ENCODE measurements around the gene ATP12A.

ATP12A gene

GRCh38 chr13:24663586-24663985 lies 16.6 kb upstream of the ATP12A start:
- DNase-seq (ENCODE audit: low read depth): no peak

DNA sequence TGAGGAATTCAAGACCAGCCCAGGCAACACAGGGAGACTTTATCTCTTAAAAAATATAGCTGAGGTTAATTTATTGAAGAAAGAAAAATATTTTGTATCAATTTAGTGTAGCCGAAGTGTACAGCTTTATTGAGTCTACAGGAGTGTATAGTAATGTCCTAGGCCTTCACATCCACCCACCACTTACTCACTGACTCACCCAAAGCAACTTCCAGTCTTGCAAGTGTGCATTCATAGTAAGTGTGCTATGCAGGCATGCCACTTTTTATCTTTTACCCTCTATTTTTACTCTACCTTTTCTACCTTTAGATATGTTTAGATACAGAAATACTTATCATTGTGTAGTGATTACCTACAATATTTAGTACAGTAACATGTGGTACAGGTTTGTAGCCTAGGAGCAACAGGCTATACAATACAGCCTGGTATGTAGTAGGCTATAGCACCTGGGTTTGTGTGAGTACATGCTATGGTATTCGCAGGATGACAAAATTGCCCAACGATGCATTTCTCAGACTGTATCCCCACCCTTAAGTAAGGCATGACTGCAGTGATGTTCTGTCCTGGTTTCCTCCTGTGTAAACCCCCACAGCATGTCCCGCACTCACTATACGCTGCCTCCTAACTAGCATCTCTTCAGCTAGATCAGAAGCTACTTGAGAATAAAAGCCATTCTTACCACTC lies 15.3 kb upstream of the ATP12A start:
- no peak for DNase-seq (ENCODE audit: low read depth)

DNA sequence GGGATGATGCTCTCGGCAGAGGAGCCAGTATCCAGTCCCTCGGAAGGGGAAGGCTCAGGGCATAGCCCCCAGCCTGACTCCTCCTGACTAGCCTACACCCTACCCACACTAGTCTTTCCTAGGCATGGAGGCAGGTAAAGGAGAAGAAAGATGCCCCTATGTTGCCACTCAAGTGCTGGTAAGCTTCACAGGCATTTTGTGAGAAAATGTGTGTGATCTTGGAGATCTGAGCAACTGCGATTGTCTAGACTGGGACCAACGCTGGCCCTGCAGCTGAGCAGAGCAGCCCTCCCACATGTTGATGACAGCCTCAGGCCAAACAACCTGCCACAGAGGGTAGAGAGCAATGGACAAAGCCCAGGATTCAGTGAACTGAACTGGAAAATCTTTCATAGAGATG lies 11.7 kb upstream of the ATP12A start:
- no peak for DNase-seq (ENCODE audit: low read depth)

GRCh38 chr13:24668955-24669582 lies 11.1 kb upstream of the ATP12A start:
- DNase-seq (ENCODE audit: low read depth): no peak

DNA sequence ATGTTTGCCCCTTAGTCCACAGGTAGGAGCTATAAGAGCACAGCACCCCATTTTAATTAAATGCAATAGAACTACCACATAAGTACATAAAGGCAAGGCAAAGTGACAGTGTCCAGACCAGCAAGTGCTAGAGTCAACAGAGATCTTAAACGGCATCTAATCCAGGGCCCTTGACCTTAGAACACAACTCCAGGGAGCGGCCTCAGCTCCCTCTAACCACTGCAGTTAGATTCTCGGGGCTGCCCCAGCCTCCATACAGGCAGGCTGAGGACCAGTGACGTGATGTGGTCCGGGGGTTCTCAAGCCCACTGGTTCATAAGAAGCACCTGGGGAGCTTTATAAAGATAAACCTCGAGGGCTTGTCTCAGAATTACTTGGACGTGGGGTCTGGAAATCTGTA lies 10.0 kb upstream of the ATP12A start:
- DNase-seq (ENCODE audit: low read depth): no peak

GRCh38 chr13:24670961-24671381 lies 9.2 kb upstream of the ATP12A start:
- no peak for DNase-seq (ENCODE audit: low read depth)

GRCh38 chr13:24671386-24672113 lies 8.7 kb upstream of the ATP12A start:
- no peak for DNase-seq (ENCODE audit: low read depth)

GRCh38 chr13:24672141-24673132 lies 7.8 kb upstream of the ATP12A start:
- DNase-seq (ENCODE audit: low read depth): no peak

DNA sequence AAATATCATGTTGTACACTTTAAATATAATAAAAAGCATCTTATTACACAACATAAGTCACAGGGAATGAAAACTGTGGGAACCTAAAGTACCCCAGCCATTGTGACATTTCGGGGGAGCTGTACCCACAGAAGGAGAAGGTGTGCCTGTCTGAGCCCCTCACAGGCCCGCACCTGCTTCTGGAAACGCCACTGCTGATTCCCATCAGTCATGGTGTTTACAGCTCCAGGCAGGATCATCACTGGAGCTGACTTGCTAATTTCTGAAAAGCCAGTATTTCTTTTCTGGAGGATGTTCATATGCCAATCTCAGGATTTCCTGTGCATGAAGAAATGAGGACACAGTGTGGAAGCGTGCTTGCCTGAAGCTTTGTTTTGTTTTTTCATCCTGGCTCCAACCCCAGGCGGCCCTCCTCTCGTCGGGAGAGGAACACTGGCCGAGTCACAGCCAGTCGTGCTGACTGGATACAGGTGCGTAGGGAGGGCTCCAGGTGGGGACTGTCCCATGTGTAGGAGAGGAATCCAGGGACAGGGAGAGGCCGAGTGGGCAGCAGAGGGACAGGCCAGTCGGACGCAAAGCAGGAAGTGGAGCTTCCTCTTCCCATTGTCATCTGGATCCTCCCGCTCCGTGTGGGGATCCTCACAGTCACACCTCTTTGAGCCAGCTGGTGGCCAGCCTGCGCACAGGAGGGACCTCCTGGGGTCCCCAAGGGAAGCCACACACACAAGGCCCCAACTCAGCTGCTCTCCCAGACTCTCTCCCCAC lies 4.2 kb upstream of the ATP12A start:
- DNase-seq (ENCODE audit: low read depth): no peak

GRCh38 chr13:24678151-24678550 lies 2.1 kb upstream of the ATP12A start:
- DNase-seq (ENCODE audit: low read depth): no peak

DNA sequence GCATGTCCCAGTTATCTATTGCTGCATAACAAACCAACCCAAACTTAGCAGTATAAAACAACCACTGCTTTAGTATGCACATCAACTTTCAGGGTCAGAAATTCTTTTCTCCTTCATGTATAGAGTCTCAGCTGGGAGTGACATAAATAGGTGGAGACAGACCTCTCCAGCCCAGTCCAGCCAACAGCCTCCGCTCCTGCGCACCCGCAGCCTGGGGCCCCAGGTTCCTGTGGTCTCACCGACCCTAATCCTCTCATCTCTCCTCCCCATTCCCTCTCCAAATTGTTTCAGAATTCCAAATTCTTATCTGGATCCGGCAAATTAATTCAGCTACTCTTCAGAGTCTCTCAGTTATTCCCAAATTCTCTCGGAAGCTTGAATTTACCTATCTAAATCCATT lies 522 bp upstream of the ATP12A start:
- no peak for DNase-seq (ENCODE audit: low read depth)

DNA sequence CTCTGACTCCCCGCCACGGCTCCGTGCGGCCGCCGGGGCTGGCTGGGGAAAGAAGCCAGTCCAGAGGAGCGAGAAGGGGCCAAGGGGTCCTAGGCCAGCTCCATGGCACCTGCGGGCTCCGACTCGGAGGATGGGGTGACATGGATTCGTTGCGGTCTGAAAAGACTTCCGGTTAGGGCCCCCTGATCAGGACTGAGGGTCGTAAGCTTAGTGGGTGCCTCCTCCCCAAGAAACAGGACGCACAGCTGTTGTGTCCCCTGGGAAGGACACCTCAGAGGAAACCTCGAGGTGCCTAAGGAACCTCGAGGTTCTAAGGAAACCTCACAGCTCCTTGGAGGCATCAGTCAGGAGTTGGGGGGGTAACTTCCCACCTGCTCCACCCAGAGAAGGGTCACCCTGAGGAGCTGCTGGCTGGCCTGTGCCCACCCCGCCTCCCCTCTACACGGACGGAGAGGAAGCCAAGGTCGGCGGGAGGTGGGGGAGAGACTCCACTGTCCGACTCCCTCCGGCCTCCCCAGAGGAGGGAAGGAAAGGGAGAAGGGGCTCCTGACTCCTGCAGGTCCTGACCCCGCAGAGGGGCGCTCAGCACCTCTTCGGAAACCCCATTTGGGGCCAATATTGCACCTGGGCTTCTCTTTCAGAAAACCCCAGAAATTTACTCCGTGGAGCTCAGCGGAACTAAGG lies 855 bp downstream of the ATP12A start:
- no peak for DNase-seq (ENCODE audit: low read depth)

GRCh38 chr13:24681930-24682329 lies 1.7 kb downstream of the ATP12A start:
- no peak for DNase-seq (ENCODE audit: low read depth)

DNA sequence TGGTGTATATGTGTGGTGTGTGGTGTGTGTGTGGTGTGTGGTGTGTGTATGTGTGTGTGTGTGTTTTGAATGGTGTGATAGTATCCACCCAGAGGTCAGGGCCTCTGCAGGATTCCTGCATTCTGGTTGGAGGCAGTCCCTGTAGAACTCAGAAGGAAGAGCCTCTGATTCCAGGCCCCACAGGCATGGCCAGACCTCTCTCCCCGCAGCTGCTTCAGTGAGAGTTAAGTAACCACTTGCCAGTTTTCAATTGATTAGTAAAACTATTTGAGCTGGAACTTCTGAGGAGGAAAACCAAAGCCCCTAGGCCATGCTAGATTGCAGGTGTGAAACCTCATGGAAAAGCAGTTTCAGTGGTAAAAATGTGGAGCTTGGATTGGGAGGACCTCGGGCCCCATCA lies 2.1 kb downstream of the ATP12A start:
- DNase-seq (ENCODE audit: low read depth): no peak

GRCh38 chr13:24683351-24683750 lies 3.1 kb downstream of the ATP12A start:
- no peak for DNase-seq (ENCODE audit: low read depth)

DNA sequence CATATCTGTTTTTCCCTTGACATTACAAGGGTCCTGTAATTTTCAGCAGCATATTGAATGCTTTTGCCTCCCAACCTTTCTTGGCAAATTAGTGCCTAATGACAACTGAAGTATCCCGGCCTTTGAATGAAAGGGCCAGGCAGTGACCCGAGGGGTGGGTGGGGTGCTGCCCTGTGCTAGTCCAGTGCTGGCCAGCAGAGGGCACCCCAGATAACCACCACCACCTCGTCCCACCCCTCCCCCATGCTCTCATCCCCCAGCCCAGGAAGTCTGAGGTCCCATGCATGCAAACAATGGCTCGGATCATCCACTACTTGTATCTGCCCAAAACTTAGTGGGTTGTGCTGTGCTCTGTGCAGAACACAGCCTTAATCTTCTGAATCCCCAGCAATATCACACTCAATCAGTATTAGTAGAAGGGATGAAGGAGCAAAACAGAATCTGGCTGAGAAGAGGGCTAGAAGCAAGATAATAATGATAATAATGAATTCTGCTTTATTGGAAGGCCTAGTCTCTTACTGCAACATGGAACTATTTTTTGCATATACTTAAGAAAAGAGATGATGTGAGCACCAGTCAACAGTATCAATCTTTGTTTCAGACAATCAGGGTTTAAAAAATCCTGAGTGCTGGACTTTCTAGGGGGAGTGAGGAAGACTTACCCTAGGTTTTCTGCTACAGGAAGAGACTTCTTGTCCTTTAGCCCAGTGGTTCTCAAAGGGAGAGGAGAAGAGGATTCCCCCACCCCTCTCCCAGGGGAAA lies 3.8 kb downstream of the ATP12A start:
- peak; percentile 44 for DNase-seq (ENCODE audit: low read depth)

DNA sequence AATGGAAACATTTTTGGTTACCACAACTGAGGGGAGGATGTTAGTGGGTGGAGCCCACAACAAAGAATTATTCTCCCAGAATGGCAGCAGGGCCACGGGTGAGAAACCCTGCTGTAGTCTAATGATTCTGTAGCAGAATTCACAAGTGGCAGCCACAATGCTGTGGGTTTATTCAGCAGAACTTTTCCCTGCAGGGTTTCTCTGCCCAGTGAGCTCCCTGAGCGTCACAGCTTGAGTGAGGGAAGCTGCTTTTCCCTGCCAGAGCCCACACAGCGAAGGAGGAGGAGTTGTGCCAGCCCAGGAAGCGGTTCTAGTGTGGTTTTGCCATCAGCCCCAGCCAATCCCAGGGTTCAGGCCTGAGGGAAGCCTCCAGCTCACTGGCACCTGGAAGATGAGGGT lies 4.4 kb downstream of the ATP12A start:
- no peak for DNase-seq (ENCODE audit: low read depth)

DNA sequence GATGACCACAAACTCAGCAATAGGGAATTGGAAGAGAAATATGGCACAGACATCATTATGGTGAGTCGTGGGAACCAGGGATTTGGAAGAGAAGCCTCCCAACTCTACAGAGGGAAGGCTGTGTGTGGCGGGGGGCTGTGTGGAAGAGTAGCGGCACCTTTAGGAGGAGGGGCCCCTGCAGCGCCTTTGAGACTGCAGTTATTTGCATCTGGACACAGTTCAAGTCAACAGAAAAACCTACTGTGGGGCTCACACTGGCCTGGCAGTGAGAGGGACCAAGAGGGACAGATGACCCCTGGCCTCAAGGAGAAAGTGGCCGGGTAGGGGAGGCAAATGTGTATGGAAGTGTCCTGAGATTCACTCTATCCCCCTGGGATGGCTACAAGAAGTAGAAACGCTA lies 5.1 kb downstream of the ATP12A start:
- DNase-seq (ENCODE audit: low read depth): no peak

DNA sequence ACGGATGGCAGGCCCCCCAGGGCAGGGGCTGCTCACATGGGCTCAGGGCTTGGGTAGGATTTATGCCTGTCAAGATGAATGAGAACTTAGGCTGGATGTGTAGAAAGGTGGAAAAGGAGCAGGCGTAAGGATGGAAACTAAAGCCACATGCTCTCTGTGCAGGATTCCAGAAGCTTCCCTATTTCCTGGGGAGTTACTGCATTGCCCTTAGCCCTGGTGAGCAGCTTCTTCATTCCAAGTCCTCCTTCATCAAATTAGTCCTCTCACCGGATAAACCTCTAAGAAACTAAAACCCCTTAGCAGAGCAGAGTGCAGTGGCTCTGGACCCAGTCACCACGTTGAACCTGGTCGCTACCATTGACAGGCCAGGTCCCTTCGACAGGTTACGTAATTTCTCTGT lies 7.4 kb downstream of the ATP12A start:
- DNase-seq (ENCODE audit: low read depth): no peak

GRCh38 chr13:24688111-24688510 lies 7.9 kb downstream of the ATP12A start:
- DNase-seq (ENCODE audit: low read depth): no peak
